Subcutaneous abdominal adipose tissue (tissue), 5 donors: Measurements from ENCODE around the gene WDR72.

Experiments used
- H3K27ac ChIP-seq: one replicate; pipeline ENCODE4 v1.7.0; 2013; ENCODE audit warnings: low read depth, mild to moderate bottlenecking, inconsistent platforms, low read length, moderate library complexity
- H3K27me3 ChIP-seq, 5 donors: one replicate each; pipeline ENCODE4 v1.7.0; 2013; ENCODE audit warnings: low read length in 5 of 5, inconsistent platforms in 1 of 5; ENCODE audit not compliant: control insufficient read depth in 5 of 5, insufficient read depth in 4 of 5
- H3K36me3 ChIP-seq, 5 donors: one replicate each; pipeline ENCODE4 v1.7.0; 2013; ENCODE audit warnings: low read length in 5 of 5; ENCODE audit not compliant: control insufficient read depth in 5 of 5, insufficient read depth in 5 of 5
- H3K4me1 ChIP-seq, 5 donors: one replicate each; pipeline ENCODE4 v1.7.0; 2013; ENCODE audit warnings: low read length in 5 of 5, mild to moderate bottlenecking in 3 of 5, moderate library complexity in 1 of 5; ENCODE audit not compliant: control insufficient read depth in 5 of 5, insufficient read depth in 5 of 5
- H3K4me3 ChIP-seq, 5 donors: one replicate each; pipeline ENCODE4 v1.7.0; 2013; ENCODE audit warnings: low read length in 5 of 5, low read depth in 1 of 5
- H3K9ac ChIP-seq, 5 donors: one replicate each; pipeline ENCODE4 v1.7.0; 2013; ENCODE audit warnings: low read length in 5 of 5, mild to moderate bottlenecking in 4 of 5, moderate library complexity in 3 of 5
- H3K9me3 ChIP-seq, 5 donors: one replicate each; pipeline ENCODE4 v1.7.0; 2013; ENCODE audit warnings: low read length in 5 of 5; ENCODE audit not compliant: control insufficient read depth in 5 of 5
- donor health status: healthy.
- donor health status: healthy.
- donor health status: healthy.
- donor health status: healthy.
- donor health status: healthy.

The WDR72 gene

DNA sequence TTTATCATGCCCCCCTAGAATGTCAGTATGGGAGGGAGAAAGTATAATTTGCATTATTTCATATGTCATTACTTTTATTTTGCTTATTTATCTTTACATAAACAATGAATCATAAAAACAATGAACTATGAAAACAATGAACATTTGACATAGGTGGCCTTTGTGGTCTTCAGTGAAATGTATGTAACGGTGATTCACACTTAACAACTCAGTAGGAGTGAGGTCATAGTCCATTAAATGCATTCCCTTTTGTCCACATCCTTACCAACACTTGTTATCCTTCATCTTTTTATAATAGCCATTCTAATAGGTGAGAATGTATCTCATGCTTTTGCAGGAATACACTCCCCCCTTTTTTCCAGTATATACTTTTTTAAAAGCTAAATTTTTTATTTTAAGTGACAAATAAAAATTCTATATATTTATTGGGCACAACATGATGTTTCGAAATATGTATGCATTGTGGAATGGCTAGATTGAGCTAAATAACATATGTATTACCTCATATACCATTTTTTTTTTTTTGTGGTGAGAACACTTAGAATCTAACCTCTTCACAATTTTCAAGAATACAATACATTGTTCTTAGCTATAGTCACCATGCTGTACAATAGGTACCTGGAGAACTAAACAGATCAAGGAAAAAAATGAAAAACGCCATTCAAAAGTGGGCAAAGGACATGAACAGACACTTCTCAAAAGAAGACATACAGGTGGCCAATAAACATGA is 189.5 kb downstream of the WDR72 start:
- Histone ChIP-seq H3K27ac (no peak overlapping the region), H3K27me3 (peaks cover 0 to 2% (median 0%) of the 10 kb centered on the region in 5 donors), H3K9me3 (peaks cover 0 to 4% (median 0%) of the 10 kb centered on the region in 5 donors), H3K4me3 (no peak overlapping the region), H3K9ac (no peak overlapping the region), H3K4me1 (no peaks in the 10 kb centered on the region), H3K36me3 (no peaks in the 10 kb centered on the region)

DNA sequence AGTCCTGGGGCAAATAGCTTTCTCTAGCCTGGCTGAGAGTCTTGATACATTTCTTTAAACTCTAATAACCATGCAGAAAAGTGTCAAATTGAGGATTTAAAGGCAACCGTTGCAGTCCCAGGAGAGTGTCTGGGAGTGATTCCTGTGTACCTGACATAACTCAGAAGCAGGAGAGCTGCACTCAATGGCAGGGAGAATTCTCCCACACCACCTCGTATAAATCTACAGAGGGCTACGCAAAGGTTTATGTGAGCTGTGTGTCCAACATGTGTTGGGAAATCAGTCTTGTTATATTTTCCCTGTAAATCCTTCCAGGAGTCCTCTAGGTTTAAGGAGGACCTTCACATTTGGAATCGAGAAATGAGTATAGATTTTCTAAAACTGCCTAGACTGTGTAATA is 192.6 kb downstream of the WDR72 start:
- H3K4me3 ChIP-seq = no peak overlapping the region
- no peak overlapping the region for H3K9ac ChIP-seq
- H3K9me3 ChIP-seq = peaks cover 0 to 4% (median 0%) of the 10 kb centered on the region in 5 donors
- H3K36me3 ChIP-seq = no peaks in the 10 kb centered on the region
- H3K27me3 ChIP-seq = peaks cover 0 to 2% (median 0%) of the 10 kb centered on the region in 5 donors
- H3K27ac ChIP-seq = no peak overlapping the region
- no peaks in the 10 kb centered on the region for H3K4me1 ChIP-seq

DNA sequence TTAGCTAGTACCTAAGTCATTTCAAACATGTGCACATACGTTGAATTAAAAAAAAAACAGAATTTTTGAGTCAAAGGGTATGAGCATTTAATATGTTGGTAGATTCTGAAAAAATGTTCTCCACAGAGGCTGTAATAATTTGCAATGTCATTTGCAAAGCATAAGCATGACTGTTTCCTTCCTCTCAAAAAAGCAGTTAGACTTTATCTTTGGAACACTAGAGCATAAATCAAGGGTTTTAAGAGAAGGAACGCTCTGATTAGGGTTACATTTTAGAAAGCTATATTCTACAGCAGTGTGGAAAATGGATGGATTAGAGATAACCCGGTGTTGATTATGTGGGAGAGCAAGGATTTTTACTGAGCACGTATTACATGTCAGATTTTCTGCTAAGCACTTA is 193.7 kb downstream of the WDR72 start:
- no peak overlapping the region for H3K27ac ChIP-seq
- H3K36me3 ChIP-seq = no peaks in the 10 kb centered on the region
- no peak overlapping the region for H3K9ac ChIP-seq
- peaks cover 0 to 2% (median 0%) of the 10 kb centered on the region in 5 donors for H3K27me3 ChIP-seq
- H3K9me3 ChIP-seq = peaks cover 0 to 4% (median 0%) of the 10 kb centered on the region in 5 donors
- no peaks in the 10 kb centered on the region for H3K4me1 ChIP-seq
- H3K4me3 ChIP-seq = no peak overlapping the region

DNA sequence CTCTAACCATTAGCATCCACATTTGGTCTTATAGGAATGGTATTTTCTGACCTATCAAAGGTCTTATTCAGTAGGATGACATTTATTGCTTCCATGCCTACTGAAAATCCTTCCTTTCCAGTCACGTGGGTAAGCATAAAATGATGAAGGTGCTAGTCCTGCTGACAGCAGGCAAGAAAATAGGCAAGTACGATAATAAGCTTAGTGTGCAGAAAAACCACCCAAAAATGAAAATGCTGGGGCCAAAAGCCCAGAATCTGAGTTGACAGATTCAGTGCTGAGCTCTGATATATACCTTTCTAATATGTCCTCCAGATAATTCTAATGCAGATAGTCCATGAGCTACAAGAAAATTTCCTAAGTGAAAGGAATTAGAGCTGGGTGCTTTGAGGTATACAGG is 194.8 kb downstream of the WDR72 start:
- Histone ChIP-seq H3K27ac (no peak overlapping the region), H3K9ac (no peak overlapping the region), H3K36me3 (no peaks in the 10 kb centered on the region), H3K9me3 (no peaks in the 10 kb centered on the region), H3K4me1 (no peaks in the 10 kb centered on the region), H3K4me3 (no peak overlapping the region), H3K27me3 (peaks cover 0 to 2% (median 0%) of the 10 kb centered on the region in 5 donors)

DNA sequence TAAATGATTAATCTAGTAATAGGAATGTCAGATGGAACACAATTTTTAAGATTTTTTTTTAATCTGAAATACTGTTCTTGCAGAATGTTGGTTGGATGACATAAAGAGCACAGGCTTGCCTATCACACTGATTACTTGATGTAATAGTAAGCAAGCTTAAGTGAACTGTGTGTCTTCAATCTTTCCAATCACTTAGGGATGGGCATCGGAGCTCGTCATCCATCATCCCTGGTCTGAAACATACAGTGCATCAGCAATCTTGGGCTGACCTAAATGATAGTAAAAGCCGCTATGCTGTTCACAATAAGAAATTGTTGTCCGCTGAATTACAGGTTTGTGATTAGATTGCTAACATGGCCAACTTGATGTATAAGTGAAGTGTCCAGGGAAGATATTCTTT is 195.8 kb downstream of the WDR72 start:
- H3K9me3 ChIP-seq = no peaks in the 10 kb centered on the region

DNA sequence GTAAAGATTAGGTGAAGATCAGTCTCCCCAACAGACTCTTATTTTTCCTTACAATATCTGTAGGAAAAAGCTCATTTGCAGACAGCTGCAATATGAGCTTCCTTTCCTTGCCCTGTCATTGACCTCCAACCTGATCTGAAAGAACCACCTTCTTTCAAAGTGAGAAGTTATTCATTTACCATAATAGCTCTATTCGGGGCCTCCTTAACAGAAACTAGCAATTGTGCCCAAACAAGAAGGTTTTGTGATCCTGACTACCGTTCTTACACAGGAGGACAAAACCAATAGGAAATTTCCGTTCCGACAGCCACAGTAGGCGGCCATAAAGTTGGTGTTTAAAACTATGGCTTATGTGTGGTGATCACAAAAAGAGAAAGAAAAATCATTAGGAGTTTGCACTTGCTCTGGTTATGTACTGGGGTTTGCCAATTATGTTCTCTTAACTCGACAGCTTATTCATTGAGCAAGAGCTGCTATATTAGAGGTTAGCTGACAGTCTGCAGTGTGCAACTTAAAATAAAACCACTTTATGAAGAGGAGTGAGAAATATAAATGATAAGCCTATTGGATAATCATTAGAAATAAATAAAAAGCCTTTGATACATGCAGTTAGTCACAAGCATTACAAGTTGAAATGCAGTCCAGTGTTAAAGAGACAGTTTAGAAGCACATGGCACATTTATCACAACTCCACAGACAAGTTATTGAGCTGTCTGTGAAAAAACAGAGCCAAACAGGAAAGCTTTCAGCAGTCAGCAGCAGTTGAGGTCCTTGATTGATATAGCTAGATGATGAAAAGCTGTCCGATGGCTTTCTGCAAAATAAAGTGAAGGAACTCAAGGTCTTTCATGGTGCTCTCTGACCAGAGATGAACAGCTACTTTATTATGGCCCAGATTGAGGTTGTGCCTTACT is 199.8 kb downstream of the WDR72 start:
- H3K27ac ChIP-seq = no peak overlapping the region

More for the DNA sequence above, 195.8 kb downstream of the WDR72 start:
- Histone ChIP-seq H3K36me3 (no peaks in the 10 kb centered on the region), H3K4me3 (no peak overlapping the region), H3K27me3 (peaks cover 0 to 2% (median 0%) of the 10 kb centered on the region in 5 donors), H3K9ac (no peak overlapping the region), H3K27ac (no peak overlapping the region), H3K4me1 (no peaks in the 10 kb centered on the region)

DNA sequence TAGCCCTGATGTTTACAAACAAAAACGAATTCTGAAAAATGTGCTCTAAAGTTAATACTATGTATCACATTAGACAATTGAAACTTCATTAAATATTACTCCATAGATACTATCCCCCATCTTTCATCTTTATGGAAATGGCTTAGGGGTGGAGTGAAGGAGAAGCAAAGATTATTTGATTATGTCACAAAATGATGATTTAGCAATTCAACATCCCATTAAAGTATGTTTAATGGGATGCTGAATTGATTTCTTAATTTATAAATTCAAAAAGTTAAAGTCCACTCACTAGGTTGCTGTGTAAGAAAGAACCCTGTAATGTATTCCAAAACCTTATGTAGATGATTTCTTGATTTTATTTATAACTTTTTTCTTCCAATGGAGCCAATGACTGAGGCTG is 201.1 kb downstream of the WDR72 start:
- Histone ChIP-seq H3K27ac (no peak overlapping the region), H3K4me1 (no peaks in the 10 kb centered on the region), H3K4me3 (no peak overlapping the region), H3K9ac (no peak overlapping the region), H3K9me3 (no peaks in the 10 kb centered on the region), H3K27me3 (no peaks in the 10 kb centered on the region), H3K36me3 (no peaks in the 10 kb centered on the region)

More for the DNA sequence above, 199.8 kb downstream of the WDR72 start:
- H3K9ac ChIP-seq = no peak overlapping the region
- H3K36me3 ChIP-seq = no peaks in the 10 kb centered on the region
- H3K4me1 ChIP-seq = no peaks in the 10 kb centered on the region
- H3K9me3 ChIP-seq = no peaks in the 10 kb centered on the region
- H3K4me3 ChIP-seq = no peak overlapping the region
- no peaks in the 10 kb centered on the region for H3K27me3 ChIP-seq

DNA sequence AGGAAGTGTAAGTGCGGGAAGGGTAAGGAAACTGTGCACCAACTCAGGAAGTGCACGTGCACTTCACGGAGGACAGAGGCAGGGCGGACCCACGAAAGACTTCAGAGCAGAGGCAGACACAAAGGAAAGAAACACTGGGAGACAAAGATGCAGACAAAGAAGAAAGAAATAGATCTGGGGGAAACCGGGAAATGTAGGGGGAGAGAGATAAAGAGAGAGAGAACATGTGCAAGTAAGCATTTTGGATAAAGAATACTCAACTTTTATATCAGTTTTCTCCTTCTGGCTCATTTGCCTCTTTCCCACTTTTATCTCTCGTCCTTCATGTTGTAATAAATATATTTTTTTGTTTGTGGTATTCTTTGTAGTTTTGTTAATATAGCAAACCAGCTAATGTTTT is 204.2 kb downstream of the WDR72 start:
- Histone ChIP-seq H3K4me1 (no peaks in the 10 kb centered on the region), H3K9ac (no peak overlapping the region), H3K9me3 (no peaks in the 10 kb centered on the region), H3K27ac (no peak overlapping the region), H3K36me3 (no peaks in the 10 kb centered on the region), H3K27me3 (no peaks in the 10 kb centered on the region), H3K4me3 (no peak overlapping the region)

DNA sequence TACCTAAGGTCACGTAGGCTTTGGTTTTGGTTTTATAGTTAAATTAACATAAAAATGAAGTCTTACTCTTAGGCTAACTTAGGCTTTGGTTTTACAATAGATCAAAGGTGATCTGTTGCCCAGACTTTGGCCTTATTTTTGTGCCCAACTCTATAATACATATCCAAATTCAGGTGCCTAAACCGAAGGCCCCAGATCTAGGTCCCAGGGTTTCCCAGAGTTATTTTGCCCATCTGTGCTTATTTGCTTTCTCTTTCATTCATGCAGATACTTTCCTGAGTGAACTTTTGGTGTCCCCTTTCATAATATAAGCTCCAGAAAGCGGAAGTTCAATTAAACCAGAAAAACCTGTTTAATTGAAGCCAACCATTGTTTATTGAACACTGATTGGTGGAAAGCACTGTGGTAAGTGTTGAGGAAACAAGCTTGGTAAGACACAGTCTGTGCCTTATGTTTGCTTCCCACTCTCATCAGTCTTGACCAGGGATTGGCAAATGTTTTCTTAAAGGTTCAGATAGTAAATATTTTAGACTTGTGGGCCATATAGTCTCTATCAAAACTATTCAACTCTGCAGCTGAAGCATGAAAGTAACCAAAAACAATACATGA is 209.7 kb downstream of the WDR72 start:
- H3K36me3 ChIP-seq = no peaks in the 10 kb centered on the region
- no peak overlapping the region for H3K27ac ChIP-seq
- H3K9me3 ChIP-seq = no peaks in the 10 kb centered on the region
- H3K9ac ChIP-seq = no peak overlapping the region
- H3K27me3 ChIP-seq = no peaks in the 10 kb centered on the region
- H3K4me3 ChIP-seq = no peak overlapping the region
- no peaks in the 10 kb centered on the region for H3K4me1 ChIP-seq

DNA sequence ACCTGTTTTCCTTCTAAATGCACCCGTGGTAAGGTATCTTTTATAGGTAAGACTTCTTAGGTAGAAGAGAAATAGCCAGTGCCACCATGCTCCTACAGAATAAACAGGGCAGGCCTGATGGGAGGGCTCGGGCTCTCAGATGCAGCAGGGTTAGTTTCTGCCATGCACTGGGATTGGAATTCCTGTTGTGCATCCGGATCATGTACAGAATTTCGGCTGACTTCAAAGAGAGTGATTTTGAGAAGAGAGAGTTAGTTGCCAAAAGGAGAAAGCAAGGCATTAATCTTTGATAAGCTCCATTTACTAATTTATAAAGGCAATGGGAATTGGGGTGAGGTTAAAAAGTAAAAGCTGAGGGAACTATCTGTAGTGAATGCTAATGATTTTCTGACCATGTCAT is 211.2 kb downstream of the WDR72 start:
- Histone ChIP-seq H3K27ac (no peak overlapping the region), H3K9ac (no peak overlapping the region), H3K4me3 (no peak overlapping the region), H3K36me3 (no peaks in the 10 kb centered on the region), H3K4me1 (no peaks in the 10 kb centered on the region), H3K27me3 (no peaks in the 10 kb centered on the region), H3K9me3 (no peaks in the 10 kb centered on the region)
